ENCODE data around the gene JUP. TPM values are rescaled to one million over a fixed set of nuclear protein-coding genes. Genes with fewer than 3 reads are reported as not detected.

Gene JUP
- total and polyA plus RNA-seq, 4 donors: 39.1 to 56.0 (median 44.2) TPM

GRCh38 chr17:41724476-41725050 is 61.9 kb downstream of the JUP start:
- DNase-seq (ENCODE audit: low spot score): no peak
- Histone ChIP-seq H3K9me3 (ENCODE audit: control insufficient read depth in 4 of 4, low read length in 3 of 4) (no peaks in the 10 kb centered on the region), H3K4me1 (ENCODE audit: control insufficient read depth in 4 of 4, insufficient read depth in 4 of 4, low read length in 3 of 4) (no peaks in the 10 kb centered on the region), H3K36me3 (ENCODE audit: control insufficient read depth in 4 of 4, insufficient read depth in 3 of 4, low read depth in 1 of 4, low read length in 3 of 4) (no peaks in the 10 kb centered on the region), H3K4me3 (ENCODE audit: low read depth in 1 of 3, low read length in 3 of 3) (no peak overlapping the region), H3K9ac (ENCODE audit: low read depth in 1 of 2, low read length in 2 of 2) (no peak overlapping the region), H3K27me3 (ENCODE audit: control insufficient read depth in 4 of 4, insufficient read depth in 4 of 4, low read length in 3 of 4) (no peaks in the 10 kb centered on the region), H3K27ac (ENCODE audit: low read depth in 1 of 2, low read length in 2 of 2) (no peak overlapping the region)
- TF ChIP-seq ATF3 (IDR thresholded peaks at IDR 0.05): no peak
- TF ChIP-seq ZBTB33 (IDR thresholded peaks at IDR 0.05): no peak
- no peak for TF ChIP-seq RXRA (IDR thresholded peaks at IDR 0.05)
- no peak for TF ChIP-seq YY1 (IDR thresholded peaks at IDR 0.05)
- no peak for TF ChIP-seq REST (IDR thresholded peaks at IDR 0.05)
- TF ChIP-seq CTCF (IDR thresholded peaks at IDR 0.05; ENCODE audit: low read depth, low read length, missing input control): no peak
- TF ChIP-seq GABPA (IDR thresholded peaks at IDR 0.05 in 1 of 2, conservative IDR thresholded peaks at IDR 0.05 in 1 of 2): no peak
- no peak for TF ChIP-seq EGR1 (IDR thresholded peaks at IDR 0.05; ENCODE audit: low read depth in 2 of 2)
- WGBS: 78% methylated on average over 17 of the region's 17 CpGs

- no peaks in the 10 kb centered on the region for H3K9me3 ChIP-seq (ENCODE audit: control insufficient read depth in 4 of 4, low read length in 3 of 4)
- no peak overlapping the region for H3K27ac ChIP-seq (ENCODE audit: low read depth in 1 of 2, low read length in 2 of 2)
- no peak for DNase-seq (ENCODE audit: low spot score)
- 83% methylated on average over 12 of the region's 12 CpGs for WGBS
- TF ChIP-seq FOXA2 (IDR thresholded peaks at IDR 0.05) (no peak), NR2F2 (IDR thresholded peaks at IDR 0.05) (no peak)
- no peak overlapping the region for H3K9ac ChIP-seq (ENCODE audit: low read depth in 1 of 2, low read length in 2 of 2)
- H3K4me1 ChIP-seq (ENCODE audit: control insufficient read depth in 4 of 4, insufficient read depth in 4 of 4, low read length in 3 of 4): no peaks in the 10 kb centered on the region
- H3K36me3 ChIP-seq (ENCODE audit: control insufficient read depth in 4 of 4, insufficient read depth in 3 of 4, low read depth in 1 of 4, low read length in 3 of 4): no peaks in the 10 kb centered on the region
- no peaks in the 10 kb centered on the region for H3K27me3 ChIP-seq (ENCODE audit: control insufficient read depth in 4 of 4, insufficient read depth in 4 of 4, low read length in 3 of 4)
- H3K4me3 ChIP-seq (ENCODE audit: low read depth in 1 of 3, low read length in 3 of 3): no peak overlapping the region
These were observed 62.6 kb downstream of the JUP start for GRCh38 chr17:41723801-41724475.
